ENCODE data around the gene STON1. TPM values are rescaled to one million over a fixed set of nuclear protein-coding genes. Genes with fewer than 3 reads are reported as not detected.
"Not testable (repeated sequence)": the region's sequence is repeated elsewhere in the genome, so short reads cannot be mapped to it uniquely, and the experiment has no call there.

STON1 gene
- total RNA-seq, 1 donor from 2014 or later: 0.79 TPM

GRCh38 chr2:48515513-48515985, 14.4 kb upstream of the STON1 start:
- Histone ChIP-seq H3K36me3 (ENCODE audit: control insufficient read depth, insufficient read depth, low read length) (peaks cover 8% of the 10 kb centered on the region), H3K4me3 (ENCODE audit: low read depth, low read length) (no peak overlapping the region), H3K27me3 (ENCODE audit: control insufficient read depth, insufficient read depth, low read length) (no peaks in the 10 kb centered on the region)
- no peak for DNase-seq (ENCODE audit: low read depth)
- no peak for FAIRE-seq
- no peak for TF ChIP-seq CTCF (IDR thresholded peaks at IDR 0.05; ENCODE audit: insufficient read depth, low read length, severe bottlenecking)

- H3K36me3 ChIP-seq (ENCODE audit: control insufficient read depth, insufficient read depth, low read length): peaks cover 2% of the 10 kb centered on the region
- DNase-seq (ENCODE audit: low read depth): no peak
- H3K4me3 ChIP-seq (ENCODE audit: low read depth, low read length): no peak overlapping the region
- TF ChIP-seq CTCF (IDR thresholded peaks at IDR 0.05; ENCODE audit: insufficient read depth, low read length, severe bottlenecking): no peak
- no peaks in the 10 kb centered on the region for H3K27me3 ChIP-seq (ENCODE audit: control insufficient read depth, insufficient read depth, low read length)
- no peak for FAIRE-seq
Measured at GRCh38 chr2:48519593-48519992, 10.4 kb upstream of the STON1 start.

GRCh38 chr2:48524756-48525155, 5.2 kb upstream of the STON1 start:
- not testable (repeated sequence) for H3K36me3 ChIP-seq (ENCODE audit: control insufficient read depth, insufficient read depth, low read length); H3K4me3 ChIP-seq (ENCODE audit: low read depth, low read length); DNase-seq (ENCODE audit: low read depth); FAIRE-seq; H3K27me3 ChIP-seq (ENCODE audit: control insufficient read depth, insufficient read depth, low read length)

GRCh38 chr2:48525269-48525943, 4.5 kb upstream of the STON1 start:
- Histone ChIP-seq H3K4me3 (ENCODE audit: low read depth, low read length) (no peak overlapping the region), H3K27me3 (ENCODE audit: control insufficient read depth, insufficient read depth, low read length) (no peaks in the 10 kb centered on the region), H3K36me3 (ENCODE audit: control insufficient read depth, insufficient read depth, low read length) (no peaks in the 10 kb centered on the region)
- no peak for DNase-seq (ENCODE audit: low read depth)
- TF ChIP-seq CTCF (IDR thresholded peaks at IDR 0.05; ENCODE audit: insufficient read depth, low read length, severe bottlenecking): no peak
- no peak for FAIRE-seq

GRCh38 chr2:48527226-48527885, 2.6 kb upstream of the STON1 start:
- FAIRE-seq (no peak), DNase-seq (ENCODE audit: low read depth) (no peak)
- Histone ChIP-seq H3K4me3 (ENCODE audit: low read depth, low read length) (no peak overlapping the region), H3K36me3 (ENCODE audit: control insufficient read depth, insufficient read depth, low read length) (no peaks in the 10 kb centered on the region), H3K27me3 (ENCODE audit: control insufficient read depth, insufficient read depth, low read length) (no peaks in the 10 kb centered on the region)
- no peak for TF ChIP-seq CTCF (IDR thresholded peaks at IDR 0.05; ENCODE audit: insufficient read depth, low read length, severe bottlenecking)

GRCh38 chr2:48528431-48528830, 1.5 kb upstream of the STON1 start:
- no peaks in the 10 kb centered on the region for H3K27me3 ChIP-seq (ENCODE audit: control insufficient read depth, insufficient read depth, low read length)
- FAIRE-seq (no peak), DNase-seq (ENCODE audit: low read depth) (no peak)
- no peak overlapping the region for H3K4me3 ChIP-seq (ENCODE audit: low read depth, low read length)
- H3K36me3 ChIP-seq (ENCODE audit: control insufficient read depth, insufficient read depth, low read length): no peaks in the 10 kb centered on the region
- TF ChIP-seq CTCF (IDR thresholded peaks at IDR 0.05; ENCODE audit: insufficient read depth, low read length, severe bottlenecking): no peak

Data from bronchial epithelial cell (primary cell).